Ovary (tissue), 3 donors: ENCODE data around the gene NEDD4L.

Experiments
- CTCF ChIP-seq, 3 donors: fragments of 450-650 bp in 2 of 3; fragments of 200-600 bp in 1 of 3; IDR thresholded peaks; one replicate each; pipeline versions ENCODE4 v1.5.1 to v1.8.0; 2016 to 2022; ENCODE audit warnings: antibody characterized with exemption in 3 of 3, mild to moderate bottlenecking in 1 of 3
- POLR2A ChIP-seq: fragments of 450-650 bp; IDR thresholded peaks from one replicate; pipeline ENCODE4 v1.6.1; 2017; ENCODE audit warnings: antibody characterized with exemption, mild to moderate bottlenecking, moderate library complexity
- donor health status: DM: no; HTN: no; CAD: no.

- TF ChIP-seq POLR2A (no peak), CTCF (IDR thresholded peaks at IDR 0.05) (no peak)
Measured at GRCh38 chr18:58166278-58166844, 122.3 kb downstream of the NEDD4L start.
